Activated T-helper 9 cell treated with anti-CD3 and anti-CD28 coated beads, Interleukin-2, amount 50 U/mL, for 16 hours (primary cell): ENCODE measurements around the gene CELSR1.

Experiments used
- DNase-seq: peaks from one replicate; pipeline ENCODE4 v3.0.0-alpha.2; 2020; ENCODE audit warnings: low read depth

Gene CELSR1

DNA sequence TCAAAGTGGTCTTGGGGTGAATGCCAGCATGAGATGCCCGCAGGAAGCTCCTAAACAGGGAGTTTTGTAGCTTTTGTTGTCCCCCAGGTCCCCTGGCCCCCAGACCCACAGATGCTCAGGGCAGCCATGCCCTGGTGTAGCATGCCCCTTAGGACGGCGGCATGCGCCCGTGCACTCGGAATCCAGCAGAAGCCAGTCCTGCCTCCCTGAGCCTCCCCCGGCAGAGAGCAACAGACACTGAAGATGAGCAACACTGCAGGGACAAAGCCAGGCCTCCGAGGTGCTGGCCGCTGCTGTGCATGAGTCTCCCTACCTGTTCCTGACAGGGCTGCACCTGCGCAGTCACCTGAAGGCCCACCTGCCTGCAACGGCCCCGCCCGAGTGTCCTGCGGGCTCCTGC is 142.8 kb downstream of the CELSR1 start:
- DNase-seq = no peak

DNA sequence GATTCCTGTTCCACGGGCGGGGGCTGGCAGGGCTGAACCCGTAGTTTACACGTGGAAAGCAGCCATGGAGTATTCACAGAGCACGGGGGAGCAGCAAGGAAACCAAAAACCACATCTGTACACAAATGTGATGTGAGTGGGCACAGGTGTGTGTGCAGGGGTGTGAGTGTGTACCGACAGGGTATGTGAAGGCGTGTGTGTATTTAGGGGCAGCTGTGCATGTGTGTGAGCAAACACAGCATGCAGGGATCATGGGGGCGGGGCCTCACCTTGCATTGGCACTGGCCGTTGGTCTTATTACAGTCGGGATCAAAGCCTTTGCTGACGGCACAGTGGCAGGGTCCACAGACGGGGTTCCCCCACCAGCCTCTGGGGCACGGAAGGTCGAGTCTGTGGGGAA is 143.5 kb downstream of the CELSR1 start:
- DNase-seq = no peak

DNA sequence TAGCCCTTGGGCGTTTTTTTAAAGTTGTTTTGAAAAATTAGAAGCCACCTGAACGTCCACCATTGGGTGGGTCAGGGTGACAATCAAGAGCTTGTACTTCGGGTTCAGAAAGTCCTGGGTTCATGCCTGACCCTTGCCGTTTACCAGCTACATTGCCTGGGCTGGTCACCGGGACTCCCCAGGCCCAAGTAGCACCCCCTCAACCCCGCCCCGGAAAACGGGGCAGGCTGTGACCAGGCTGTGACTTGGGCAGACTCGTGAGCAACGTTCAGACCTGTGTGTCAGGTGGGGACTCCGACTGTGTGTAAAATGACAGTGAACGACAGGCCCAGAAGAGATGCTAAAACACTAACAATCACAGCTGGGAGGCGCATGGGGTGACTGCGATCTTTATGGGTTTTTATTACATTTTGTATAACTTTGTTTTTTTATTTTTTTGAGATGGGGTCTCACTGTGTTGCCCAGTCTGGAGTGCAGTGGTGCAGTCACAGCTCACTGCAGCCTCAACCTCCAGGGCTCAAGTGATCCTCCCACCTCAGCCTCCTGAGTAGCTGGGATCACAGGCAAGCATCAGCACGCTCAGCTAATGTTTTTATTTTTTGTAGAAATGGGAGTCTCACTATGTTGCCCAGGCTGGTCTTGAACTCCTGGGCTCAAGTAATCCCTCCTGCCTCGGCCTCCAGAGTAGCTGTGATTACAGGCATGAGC is 145.1 kb downstream of the CELSR1 start:
- no peak for DNase-seq

DNA sequence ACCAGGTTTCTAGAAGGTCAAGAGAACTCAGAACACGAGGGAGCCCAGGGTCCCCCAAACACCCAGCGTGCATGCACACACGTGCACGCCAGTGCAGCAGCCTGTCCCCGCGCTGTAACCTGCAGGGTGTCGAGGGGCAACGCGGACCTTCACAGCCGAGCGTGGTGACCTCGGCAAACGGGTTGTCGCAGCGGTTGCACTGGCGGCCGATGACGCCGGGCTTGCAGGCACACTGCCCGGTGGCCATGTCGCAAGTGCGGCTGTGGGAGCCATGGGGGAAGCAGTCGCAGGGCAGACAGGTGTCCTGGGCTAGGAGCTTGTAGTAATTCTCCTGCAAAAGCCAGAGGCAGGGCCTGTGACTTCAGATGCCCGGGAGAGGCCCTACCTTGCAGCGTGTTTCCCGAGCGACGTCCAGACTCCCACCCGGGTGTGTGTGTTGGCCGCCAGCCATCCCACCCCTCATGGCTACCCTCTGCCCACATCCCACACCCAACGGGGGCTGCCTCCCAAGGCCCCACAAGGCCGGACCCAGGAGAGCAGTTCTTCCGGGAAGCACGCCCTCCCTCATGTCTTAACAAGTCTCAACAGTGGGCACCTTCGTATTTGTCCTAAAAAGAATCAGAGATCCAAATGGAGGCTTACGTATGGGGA is 145.8 kb downstream of the CELSR1 start:
- DNase-seq = no peak

DNA sequence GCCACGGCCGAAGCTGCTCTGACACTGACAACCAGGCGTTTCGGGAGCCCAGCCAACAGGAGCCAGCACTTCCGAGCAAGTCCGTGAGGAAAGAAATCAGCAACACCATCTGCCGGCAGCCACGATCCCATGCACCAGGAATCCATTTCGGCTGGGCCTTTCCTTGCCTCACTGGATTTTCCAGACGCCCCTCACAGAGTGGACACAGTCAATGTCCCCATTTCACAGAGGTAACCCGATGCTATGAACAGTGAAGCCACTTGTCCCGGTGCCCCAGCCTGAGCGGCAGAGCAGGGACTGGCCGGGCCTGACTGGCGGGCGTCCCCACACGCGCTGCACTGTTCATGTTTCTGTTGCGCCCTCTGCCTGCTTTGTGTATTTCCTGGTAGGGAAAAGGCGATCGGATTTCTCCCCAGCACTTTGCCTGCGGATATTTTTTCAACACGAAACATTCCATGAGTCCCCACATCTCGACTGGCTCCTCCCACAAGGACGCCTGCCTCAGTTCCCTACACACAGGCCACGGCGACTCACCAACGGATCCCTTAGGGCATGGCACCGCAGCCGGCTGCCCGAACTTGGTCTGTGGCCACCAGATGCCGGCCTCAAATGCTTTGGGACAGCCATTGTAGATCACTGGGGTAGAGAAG is 146.6 kb downstream of the CELSR1 start:
- DNase-seq = no peak

DNA sequence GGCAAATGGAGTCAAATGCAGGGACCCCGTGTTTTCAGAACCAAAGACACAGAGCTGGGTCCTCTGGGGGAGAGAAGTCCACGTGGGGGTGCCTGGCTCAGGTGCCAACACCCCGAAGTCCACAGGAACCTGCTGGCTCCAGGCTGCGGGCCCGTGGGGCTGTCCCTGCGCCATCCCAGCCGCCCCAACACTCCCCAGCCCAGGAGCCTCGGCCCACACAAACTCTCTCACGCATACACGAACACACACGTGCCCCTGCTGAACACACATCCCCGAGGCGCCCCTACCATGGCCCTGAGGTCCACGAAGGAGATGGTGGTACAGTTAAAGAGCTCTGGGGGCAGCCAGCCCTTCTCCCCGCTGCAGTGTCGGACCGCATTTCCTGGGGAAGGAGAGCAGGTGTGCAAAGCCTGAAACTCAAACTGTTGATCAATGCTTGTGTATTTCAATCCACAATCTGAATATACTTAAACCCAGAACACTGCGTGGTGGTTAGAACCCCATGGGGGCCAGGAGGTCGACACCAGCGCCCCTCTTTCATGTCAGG is 147.2 kb downstream of the CELSR1 start:
- DNase-seq = no peak

DNA sequence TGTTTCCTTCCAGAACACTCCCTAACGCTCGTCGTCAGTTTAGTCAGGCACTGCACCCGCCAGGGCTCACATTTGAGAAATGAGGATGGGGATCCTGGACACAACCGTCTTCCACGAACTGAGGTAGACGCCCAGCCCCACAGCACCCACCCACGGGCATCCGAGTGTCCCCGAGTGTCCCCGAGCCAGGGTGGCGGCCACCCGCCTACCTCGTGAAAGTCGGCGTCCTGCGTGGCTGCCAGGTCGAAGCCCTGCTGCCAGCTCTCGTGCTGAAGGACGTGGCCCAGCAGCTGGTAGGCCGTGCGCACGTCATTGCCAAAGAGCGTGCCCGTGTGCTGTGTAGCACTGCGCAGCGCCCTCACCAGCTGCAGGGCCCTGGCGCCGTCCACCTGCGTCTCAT is 148.3 kb downstream of the CELSR1 start:
- DNase-seq = no peak

DNA sequence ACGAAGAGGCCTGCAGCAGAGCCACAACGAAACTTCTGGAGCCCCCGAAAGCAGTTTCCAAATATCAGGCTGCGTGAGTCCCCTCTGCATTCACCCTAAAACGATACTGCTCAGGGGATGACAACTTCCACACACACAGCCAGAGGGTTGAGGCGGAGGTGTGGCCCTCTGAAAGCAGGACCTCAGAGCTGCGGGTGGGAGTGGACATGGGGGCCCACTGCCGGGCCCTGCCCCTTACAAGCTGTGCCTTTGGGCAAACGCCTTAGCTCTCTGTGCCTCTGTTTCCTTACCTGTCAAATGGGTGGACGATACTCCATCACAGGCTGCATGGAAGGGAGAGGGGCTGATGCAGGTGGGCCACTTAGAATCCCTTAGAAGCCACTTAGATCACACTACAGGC is 148.8 kb downstream of the CELSR1 start:
- DNase-seq = no peak

DNA sequence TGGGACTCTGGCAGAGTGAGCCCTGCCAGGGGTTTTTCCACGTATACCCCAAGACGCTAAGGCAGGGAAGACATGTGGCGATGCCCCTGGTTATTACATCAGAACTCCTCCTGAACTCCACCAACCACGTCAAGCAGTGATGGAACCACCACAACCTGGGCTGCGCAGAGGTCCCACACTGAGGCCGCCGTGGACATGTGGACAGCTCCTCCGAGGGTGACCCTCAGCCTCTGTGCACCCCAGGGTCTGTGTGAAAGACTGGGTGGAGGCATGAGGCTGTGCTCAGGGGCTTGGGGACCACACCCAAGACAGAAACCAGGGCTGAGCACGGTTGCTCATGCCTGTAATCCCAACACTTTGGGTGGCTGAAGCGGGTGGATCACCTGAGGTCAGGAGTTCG is 149.7 kb downstream of the CELSR1 start:
- no peak for DNase-seq

DNA sequence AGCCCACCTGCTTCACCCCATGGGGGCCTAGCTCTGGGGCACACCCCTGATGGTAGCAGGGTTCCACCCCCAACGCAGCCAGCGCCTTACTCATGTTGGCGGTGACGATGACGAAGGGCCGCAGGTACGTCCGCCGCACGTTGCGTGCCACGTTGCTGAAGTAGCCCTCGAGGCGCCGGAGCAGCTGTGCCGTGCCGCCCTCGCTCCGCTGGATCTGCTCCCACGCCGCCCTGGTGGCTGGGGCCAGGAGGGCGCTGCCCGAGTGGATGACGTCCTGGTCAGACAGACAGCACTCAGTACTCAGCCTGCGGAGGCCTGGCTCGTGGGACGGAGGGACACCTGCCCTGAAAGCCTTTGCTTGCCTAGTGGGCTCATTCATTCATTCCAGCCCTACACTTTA is 151.1 kb downstream of the CELSR1 start:
- no peak for DNase-seq

DNA sequence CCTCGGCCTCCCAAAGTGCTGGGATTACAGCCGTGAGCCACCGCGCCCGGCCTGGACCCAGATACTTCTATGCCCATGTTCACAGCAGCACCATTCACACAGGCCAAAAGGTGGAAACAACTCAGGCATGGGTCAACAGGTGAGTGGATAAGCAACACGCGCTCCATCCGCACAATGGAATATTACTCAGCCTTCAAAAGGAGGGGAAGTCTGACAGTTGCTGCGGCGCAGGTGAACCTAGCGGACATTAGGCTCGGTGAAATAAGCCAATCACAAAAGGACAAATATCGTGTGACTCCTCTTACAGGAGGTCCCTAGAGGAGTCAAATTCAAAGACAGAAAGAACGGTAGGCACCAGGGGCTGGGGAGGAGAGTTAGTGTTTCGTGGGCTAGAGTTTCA is 154.9 kb downstream of the CELSR1 start:
- no peak for DNase-seq

DNA sequence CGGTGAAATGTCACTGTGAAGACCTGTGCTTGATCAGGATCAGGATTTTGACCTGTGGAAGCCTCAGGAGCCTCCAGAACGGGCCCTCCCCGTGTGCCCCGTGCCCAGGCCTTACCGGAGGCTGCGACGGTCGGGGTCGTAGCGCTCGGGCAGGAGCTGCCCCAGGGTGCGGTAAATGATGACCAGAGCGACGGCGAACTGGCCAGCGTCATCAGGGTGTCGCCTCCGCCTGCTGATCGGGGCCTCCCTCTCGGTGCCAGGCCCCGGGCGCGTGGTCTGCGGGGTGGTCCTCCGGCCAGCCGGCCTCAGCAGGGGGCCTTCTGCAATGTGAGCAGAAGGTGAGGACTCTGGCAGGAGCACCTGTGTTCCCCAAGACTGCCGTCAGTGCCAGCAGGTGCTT is 155.7 kb downstream of the CELSR1 start:
- no peak for DNase-seq

DNA sequence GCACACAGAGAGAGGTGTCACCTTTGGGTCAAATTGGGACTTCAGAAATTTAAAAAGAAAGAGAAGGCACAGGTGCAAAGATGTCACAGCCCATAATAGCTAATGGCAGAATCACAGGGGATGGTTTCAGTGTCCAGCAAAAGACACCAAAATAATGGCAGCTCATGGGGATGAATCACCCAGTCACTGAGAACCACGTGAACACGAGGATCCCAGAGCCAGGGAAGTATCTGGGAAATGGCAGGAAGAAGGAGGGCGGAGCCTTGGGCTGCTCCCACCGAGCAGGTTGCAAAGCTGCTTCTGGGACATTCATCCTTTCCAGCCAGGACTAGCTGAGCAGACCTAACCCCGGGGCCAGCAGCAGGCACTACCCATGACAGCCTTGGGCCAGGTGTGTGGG is 156.3 kb downstream of the CELSR1 start:
- DNase-seq = no peak

DNA sequence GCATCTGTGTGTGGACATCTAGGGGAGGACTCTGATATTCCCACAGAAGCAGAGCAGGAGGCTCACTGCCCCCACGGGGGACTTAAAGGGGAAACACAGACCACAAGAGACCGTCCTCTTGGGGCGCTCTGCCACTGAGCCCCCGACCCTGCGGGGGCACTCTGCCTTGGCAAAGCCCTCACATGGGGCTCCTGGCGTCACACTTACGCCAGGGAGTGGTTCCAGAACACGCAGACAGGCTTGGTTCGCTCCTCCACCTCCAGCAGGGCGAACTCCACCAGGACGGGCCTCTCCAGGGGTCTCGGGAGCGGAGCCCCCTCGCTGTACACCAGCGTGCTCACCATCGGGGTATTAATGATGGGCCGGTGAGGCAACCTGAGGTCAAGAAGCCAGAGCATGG is 156.8 kb downstream of the CELSR1 start:
- no peak for DNase-seq

DNA sequence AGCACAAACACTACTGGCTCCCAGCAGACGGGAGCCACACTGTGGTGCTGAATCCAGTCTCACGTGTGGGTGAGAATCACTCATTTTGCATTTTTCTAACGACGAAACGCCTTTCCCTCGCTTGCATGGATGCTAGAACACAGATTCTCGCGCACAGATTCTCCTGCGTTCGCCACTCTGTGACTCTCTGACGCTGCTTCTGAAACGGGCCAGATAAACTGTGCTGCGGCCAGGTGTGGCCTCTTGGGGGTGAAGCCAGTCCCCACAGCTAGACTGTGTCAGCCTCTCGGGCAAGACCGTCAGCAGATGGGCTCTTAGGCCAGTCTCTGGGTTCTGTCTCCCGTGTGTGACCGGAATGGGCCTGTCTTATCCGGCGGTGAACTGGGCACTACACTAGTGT is 157.4 kb downstream of the CELSR1 start:
- DNase-seq = no peak

DNA sequence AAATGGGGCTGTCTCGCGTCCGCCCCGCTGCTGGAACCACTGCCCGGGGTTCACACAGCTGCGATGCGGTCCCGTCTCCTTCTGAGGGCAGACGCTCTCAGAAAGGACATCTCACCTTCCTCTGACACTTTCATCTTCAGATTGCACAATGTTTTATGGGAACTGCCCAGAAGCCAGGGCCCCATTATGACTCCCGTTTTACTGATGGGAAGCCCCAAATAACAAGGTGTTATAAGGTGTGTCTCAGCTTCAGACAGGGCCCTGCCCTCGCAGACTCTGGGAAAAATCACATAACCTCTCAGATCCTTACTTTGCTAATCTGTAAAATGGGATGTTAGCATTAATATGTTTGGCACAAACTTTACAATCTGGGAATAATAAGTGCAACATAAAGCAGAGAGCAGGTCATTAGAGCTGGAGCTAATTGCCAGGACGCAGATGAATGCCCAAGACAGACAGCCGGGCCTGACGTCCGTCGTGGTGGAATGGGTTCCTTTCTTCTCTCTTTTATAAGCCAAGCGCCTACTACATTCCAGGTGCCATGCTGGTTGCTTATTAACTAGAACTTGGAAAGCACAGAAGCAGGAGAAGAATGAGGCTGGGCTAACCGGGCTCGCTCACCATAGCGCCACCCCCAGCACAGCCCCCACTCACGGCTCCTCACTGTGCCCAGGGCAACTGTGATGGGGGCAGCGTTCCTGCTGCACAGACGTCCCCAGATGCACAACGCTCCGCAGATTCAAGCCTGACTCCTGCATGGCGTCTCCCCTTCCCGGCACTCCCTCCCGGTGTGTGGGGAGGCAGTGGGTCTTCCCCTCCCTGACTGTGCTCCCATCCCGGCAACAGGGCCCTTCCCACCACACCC is 158.1 kb downstream of the CELSR1 start:
- no peak for DNase-seq

DNA sequence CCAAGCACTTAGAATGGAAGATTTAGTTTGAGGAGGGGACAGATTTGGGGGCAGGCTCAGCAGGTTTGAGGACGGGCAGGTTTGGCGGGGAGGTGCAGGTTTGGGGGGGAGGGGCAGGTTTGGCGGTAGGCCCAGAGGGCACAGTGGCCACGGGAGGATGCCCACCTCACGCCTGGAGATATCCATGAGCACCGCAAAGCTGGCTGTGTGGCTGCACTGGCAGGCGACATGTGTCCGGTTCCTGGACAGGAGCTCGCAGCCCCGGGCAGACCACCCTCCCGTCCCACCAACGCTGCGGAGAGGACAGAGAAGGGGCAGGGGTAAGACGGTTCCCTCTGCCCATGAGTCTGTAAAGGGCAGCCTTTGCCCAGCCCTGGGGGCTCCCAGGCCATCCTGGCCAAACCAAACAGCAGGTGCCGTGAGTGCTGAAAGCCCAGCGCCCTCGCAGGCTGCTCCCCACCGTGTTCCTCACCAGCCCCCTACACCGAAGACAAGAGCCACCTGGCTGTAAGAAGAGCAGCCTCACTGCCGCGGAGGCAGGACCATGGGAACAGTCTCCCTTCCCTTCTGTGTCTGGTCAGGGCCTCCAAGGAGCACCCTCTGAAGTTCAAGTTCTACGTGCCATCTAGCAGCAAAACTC is 158.9 kb downstream of the CELSR1 start:
- DNase-seq = no peak

DNA sequence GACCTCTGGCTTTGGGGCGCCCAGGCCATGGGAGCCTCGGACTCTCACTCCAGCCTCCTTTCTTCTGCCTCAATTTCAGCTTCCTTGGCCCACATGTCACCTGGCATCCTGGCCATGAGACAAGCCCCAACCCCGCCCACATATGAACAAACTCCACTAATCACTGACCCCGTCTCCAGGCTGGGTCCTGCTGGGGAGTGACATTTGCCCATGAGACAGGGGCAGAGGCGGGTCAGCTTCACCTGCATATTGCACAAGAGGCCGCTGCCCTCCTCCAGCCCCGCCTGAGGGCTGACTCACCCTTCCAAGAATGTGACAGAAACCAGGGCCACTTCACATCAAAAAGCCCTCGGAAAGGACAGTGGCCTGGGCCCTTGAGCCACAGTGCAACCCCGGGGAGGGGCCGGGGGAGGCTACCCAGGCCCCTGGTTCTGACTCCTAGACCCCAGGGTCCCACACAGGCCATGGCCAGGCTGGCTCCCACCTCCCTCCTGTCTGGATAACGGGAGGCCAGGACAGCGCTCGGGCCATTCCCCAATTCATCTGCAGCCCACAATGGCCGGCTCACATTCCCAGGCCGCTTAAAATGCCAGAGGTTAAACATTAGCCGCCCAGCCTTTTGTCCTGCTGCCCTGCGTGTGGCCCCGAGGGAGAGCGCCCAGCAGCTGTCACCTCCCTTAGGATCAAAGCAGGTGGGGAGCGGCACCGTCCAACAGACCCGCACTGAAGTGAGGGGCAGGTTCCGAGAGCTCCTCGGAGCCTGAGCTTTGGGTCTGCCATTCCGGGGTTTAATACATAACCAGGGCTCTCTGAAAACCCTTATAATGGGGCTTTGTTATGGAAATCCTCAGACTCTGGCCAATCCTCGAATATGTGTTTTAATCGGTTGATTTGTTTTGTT is 159.6 kb downstream of the CELSR1 start:
- no peak for DNase-seq

DNA sequence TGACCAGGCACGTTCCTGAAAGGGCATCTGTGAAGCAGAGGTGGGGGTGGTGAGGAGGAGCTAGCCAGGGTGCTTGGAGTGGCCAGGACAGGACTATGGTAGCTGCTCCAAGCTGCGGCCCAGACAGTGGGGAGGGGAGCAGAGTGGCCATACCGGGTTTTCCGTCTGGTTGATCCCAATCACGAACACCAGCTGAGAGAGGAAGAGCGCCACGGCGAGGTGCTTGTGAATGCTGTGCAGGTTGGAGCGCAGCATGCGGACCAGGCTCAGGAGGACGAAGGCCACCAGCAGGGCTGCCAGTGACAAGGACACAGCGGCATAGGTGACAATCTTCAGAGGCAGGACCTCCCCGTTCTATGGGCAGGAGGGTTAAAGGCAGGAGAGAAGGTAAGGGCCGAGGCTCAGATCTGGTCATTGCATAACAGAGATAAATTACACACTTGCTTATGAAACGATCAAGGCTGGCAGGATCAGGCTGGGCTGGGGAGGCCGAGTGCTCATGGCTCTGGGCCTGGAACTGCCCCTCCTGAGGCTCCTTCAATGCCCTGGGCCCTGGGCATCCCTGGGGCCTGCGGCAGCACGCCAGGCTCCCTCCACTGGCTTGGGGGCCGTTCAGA is 160.4 kb downstream of the CELSR1 start:
- no peak for DNase-seq

DNA sequence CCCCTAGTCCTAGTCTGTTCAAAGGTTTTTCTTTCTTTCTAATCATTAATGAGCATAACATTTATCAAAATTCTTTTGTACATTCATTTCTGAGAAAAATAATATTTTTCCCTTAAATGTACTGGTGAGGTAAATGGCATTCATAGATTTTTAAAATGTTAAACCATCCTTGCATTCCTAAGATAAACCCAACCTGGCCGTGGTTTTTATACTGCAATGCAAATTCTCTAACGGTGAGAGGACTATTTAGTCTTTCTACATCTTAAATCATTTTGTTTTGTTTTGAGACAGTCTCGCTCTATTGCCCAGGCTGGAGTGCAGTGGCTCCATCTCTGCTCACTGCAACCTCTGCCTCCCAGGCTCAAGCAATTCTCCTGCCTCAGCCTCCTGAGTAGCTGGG is 161.3 kb downstream of the CELSR1 start:
- no peak for DNase-seq
